ENCODE data around the gene SLC25A23. TPM values are rescaled to one million over a fixed set of nuclear protein-coding genes. Genes with fewer than 3 reads are reported as not detected.

The SLC25A23 gene
- total RNA-seq, 1 experiment from 2014 or later, result 32.1 TPM

DNA sequence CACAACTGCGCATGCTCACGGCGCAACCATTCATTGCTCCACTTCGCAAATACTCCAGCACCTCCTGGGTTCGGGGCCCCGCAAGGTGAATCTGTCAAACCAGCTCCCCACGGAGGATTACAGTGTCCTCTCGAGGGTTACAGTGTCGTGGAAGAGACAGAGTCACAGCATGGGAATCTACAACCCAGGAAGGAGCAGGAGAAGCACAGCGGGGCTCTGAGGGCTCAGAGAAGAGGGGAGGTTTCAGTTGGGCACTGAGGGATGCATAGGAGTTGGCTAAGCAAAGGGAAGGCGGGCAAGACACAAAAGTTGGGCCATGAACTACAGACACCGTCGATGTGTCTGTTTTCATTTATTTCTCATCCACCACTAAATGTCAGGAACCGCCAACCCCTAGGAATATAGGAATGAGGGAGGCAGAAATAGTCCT is 65.6 kb downstream of the SLC25A23 start:
- Histone ChIP-seq H3K36me3 (ENCODE audit: insufficient read depth, low read length) (peaks cover 10% of the 10 kb centered on the region; the same call in 1 of the 2 replicates), H3K4me3 (ENCODE audit: low read length) (peak overlapping the region; percentile 97), H3K9ac (ENCODE audit: low read length) (peak overlapping the region; percentile 97), H3K9me3 (ENCODE audit: low read length) (no peaks in the 10 kb centered on the region), H2AFZ (ENCODE audit: low read length) (peak overlapping the region; percentile 100), H3K9me2 (replicated peaks; ENCODE audit: insufficient read depth, low read length) (no peaks in the 10 kb centered on the region), H3K4me1 (ENCODE audit: low read length) (peaks cover 18% of the 10 kb centered on the region), H3K4me2 (ENCODE audit: low read depth, low read length, poor library complexity, severe bottlenecking) (peak overlapping the region; percentile 93), H3K27me3 (ENCODE audit: low read length) (no peaks in the 10 kb centered on the region), H3K27ac (ENCODE audit: low read length) (no peak overlapping the region), H3K79me2 (ENCODE audit: low read length) (peaks cover 26% of the 10 kb centered on the region), H4K20me1 (ENCODE audit: insufficient read depth, low read depth, low read length) (no peaks in the 10 kb centered on the region)
- DNase-seq, result peak; percentile 87

DNA sequence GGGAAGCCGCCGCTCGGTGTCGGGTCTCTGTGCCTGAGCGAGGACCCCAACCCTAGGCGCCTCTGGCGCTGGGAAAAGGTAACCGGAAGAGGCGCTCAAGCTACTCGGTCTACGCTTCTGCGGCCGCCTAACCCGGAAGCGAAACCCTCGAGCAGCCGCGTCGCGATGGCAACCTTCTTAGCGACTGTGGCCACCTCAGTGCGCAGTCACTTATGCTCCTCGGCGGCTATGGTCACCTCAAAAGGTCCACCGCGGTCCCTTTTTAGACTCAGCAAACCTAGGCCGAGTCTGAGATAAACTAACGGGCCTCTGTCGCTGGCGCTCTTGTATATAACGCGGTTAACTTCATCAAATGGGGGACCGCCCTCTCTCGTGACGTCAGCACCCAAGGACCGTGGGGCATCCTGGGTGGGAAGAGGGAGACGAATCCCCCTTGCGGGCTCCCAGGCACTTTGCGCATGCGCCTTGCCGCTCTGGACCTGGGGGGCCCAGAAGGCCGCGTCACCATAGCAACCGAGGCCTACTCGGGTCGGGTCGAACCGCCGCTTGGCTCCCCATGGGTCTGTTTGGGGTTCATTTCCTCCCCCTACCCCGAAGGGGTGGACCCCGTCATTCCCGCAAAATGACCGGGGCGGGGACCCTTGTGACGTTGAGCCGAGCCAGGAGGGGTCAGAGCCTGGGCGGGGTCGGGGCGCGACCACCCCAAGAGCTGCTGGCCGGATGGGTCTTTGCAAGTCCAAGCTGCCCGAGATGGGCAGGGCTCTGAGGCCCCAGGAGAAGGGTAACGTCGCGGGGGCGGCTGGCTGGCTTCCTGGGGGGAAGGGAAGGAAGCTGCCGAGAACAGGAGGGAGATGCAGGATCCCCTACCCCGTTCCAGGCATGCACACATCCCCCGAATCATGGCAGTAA is 66.3 kb downstream of the SLC25A23 start, which contains the start of gene GTF2F1:
GTF2F1 (minus strand) TSS at position 91 of the 909 bp plus-strand sequence. CDS start 169 bp downstream, outside the sequence.
- Histone ChIP-seq H3K4me1 (ENCODE audit: low read length) (peaks cover 18% of the 10 kb centered on the region), H2AFZ (ENCODE audit: low read length) (peak within 1 kb of the TSS; percentile 100), H3K4me3 (ENCODE audit: low read length) (peak within 1 kb of the TSS; percentile 97), H3K9me3 (ENCODE audit: low read length) (no peaks in the 10 kb centered on the region), H3K27me3 (ENCODE audit: low read length) (no peaks in the 10 kb centered on the region), H3K9ac (ENCODE audit: low read length) (peak within 1 kb of the TSS; percentile 97), H3K27ac (ENCODE audit: low read length) (peak within 1 kb of the TSS; percentile 35; the same call in 1 of the 2 replicates), H3K9me2 (replicated peaks; ENCODE audit: insufficient read depth, low read length) (no peaks in the 10 kb centered on the region), H3K79me2 (ENCODE audit: low read length) (peaks cover 26% of the 10 kb centered on the region), H3K4me2 (ENCODE audit: low read depth, low read length, poor library complexity, severe bottlenecking) (peak within 1 kb of the TSS; percentile 93), H3K36me3 (ENCODE audit: insufficient read depth, low read length) (peaks cover 10% of the 10 kb centered on the region; the same call in 1 of the 2 replicates), H4K20me1 (ENCODE audit: insufficient read depth, low read depth, low read length) (no peaks in the 10 kb centered on the region)
- DNase-seq, result peak; percentile 98

DNA sequence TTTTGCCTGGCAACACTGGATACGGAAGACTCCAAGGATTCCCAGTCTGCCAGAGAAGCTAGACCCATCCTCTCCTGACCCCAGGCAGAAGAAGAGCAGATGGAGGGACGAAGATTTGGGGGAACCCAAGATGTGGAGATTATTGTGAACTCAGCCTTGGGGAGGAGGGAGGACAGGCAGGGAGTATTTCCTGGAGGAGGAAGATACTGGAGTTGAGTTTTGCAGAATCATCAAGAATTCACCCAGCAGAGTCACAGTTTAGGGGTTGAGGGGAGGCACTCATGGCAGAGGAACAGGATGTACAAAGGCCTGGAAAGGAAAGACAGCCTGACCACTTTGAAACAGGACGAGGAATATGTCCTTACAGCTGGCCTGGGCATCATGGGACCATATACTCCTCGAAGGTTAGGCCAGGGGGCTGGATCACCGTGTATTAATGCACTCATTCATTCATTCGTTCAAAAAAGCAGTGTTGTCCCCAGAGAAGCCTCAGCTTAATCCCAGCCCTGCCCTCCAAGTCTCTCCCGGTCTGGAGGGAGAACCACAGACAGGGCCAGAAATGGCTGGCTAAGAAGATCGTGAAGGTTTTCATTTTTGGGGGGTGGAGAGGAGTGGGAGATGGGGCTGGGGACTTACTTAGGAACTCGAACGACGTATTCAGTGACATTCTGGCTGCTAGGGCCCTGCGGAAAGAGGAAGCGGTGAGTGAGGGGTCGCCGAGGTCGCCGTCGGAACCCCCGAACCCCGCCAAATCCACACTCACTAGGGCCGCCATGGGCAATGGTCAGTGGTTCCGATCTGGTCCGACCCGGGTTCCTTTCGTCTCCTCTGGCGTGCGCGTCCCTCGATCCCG is 67.1 kb downstream of the SLC25A23 start:
- Histone ChIP-seq H2AFZ (ENCODE audit: low read length) (peak overlapping the region; percentile 100; the same call in 1 of the 2 replicates), H3K27ac (ENCODE audit: low read length) (no peak overlapping the region), H3K9me3 (ENCODE audit: low read length) (no peaks in the 10 kb centered on the region), H3K79me2 (ENCODE audit: low read length) (peaks cover 26% of the 10 kb centered on the region), H3K9me2 (replicated peaks; ENCODE audit: insufficient read depth, low read length) (no peaks in the 10 kb centered on the region), H3K36me3 (ENCODE audit: insufficient read depth, low read length) (peaks cover 10% of the 10 kb centered on the region; the same call in 1 of the 2 replicates), H3K4me3 (ENCODE audit: low read length) (peak overlapping the region; percentile 97), H4K20me1 (ENCODE audit: insufficient read depth, low read depth, low read length) (no peaks in the 10 kb centered on the region), H3K4me1 (ENCODE audit: low read length) (peaks cover 18% of the 10 kb centered on the region), H3K27me3 (ENCODE audit: low read length) (no peaks in the 10 kb centered on the region), H3K9ac (ENCODE audit: low read length) (peak overlapping the region; percentile 97), H3K4me2 (ENCODE audit: low read depth, low read length, poor library complexity, severe bottlenecking) (peak overlapping the region; percentile 93)
- DNase-seq, result peak; percentile 38

Small RNA genes lying within 50 kb of the gene (small RNA-seq; reads per million reads assigned to genes)
- gene AC010503.2 (not detected), gene MIR6790 (not detected)

Other genes with a start within 250 kb of the SLC25A23 start
- 9.3 and 19.5 TPM in 2 replicates for gene MLLT1, start 179.8 kb downstream of the SLC25A23 start, total RNA-seq (2014; rRNA removed; shearing (Covaris generic); ENCODE audit: low replicate concordance)
- gene ACER1, start 126.2 kb downstream of the SLC25A23 start, total RNA-seq (2014; rRNA removed; shearing (Covaris generic); ENCODE audit: low replicate concordance), result not detected in 2 replicates
- 52.1 and 128 TPM in 2 replicates for gene CLPP, start 98.3 kb downstream of the SLC25A23 start, total RNA-seq (2014; rRNA removed; shearing (Covaris generic); ENCODE audit: low replicate concordance)
- 94.7 and 95.7 TPM in 2 replicates for gene ALKBH7, start 87.0 kb downstream of the SLC25A23 start, total RNA-seq (2014; rRNA removed; shearing (Covaris generic); ENCODE audit: low replicate concordance)
- 0.76 and 1.0 TPM in 2 replicates for gene PSPN, start 83.9 kb downstream of the SLC25A23 start, total RNA-seq (2014; rRNA removed; shearing (Covaris generic); ENCODE audit: low replicate concordance)
- 18.2 and 35.4 TPM in 2 replicates for gene GTF2F1, start 66.6 kb downstream of the SLC25A23 start, total RNA-seq (2014; rRNA removed; shearing (Covaris generic); ENCODE audit: low replicate concordance)
- gene KHSRP, start 35.0 kb downstream of the SLC25A23 start, total RNA-seq (2014; rRNA removed; shearing (Covaris generic); ENCODE audit: low replicate concordance), result 94.5 and 217 TPM in 2 replicates
- gene SLC25A41, start 26.0 kb downstream of the SLC25A23 start, total RNA-seq (2014; rRNA removed; shearing (Covaris generic); ENCODE audit: low replicate concordance), result 1.4 TPM in 1 of 2 replicates, not detected in the other
- 0.34 TPM in 1 of 2 replicates, not detected in the other for gene CRB3, start 4.5 kb upstream of the SLC25A23 start, total RNA-seq (2014; rRNA removed; shearing (Covaris generic); ENCODE audit: low replicate concordance)
- gene DENND1C, start 22.0 kb upstream of the SLC25A23 start, total RNA-seq (2014; rRNA removed; shearing (Covaris generic); ENCODE audit: low replicate concordance), result 19.2 and 32.0 TPM in 2 replicates
- gene TUBB4A, start 42.5 kb upstream of the SLC25A23 start, total RNA-seq (2014; rRNA removed; shearing (Covaris generic); ENCODE audit: low replicate concordance), result 0.45 and 0.83 TPM in 2 replicates
- 10.3 and 14.5 TPM in 2 replicates for gene TNFSF9, start 71.2 kb upstream of the SLC25A23 start, total RNA-seq (2014; rRNA removed; shearing (Covaris generic); ENCODE audit: low replicate concordance)
- gene CD70, start 131.4 kb upstream of the SLC25A23 start, total RNA-seq (2014; rRNA removed; shearing (Covaris generic); ENCODE audit: low replicate concordance), result 10.4 and 12.6 TPM in 2 replicates
- 1.8 TPM in 1 of 2 replicates, not detected in the other for gene TNFSF14, start 210.4 kb upstream of the SLC25A23 start, total RNA-seq (2014; rRNA removed; shearing (Covaris generic); ENCODE audit: low replicate concordance)

Measured in Karpas-422 (cell line).